ENCODE results near the gene LHB.

Gene LHB

GRCh38 chr19:48997972-48998371 is 18.9 kb downstream of the LHB start:
- Histone ChIP-seq H3K27me3 (ENCODE audit: insufficient read depth, low read depth, severe bottlenecking) (no peaks in the 10 kb centered on the region), H3K4me3 (ENCODE audit: low read depth, low read length) (no peak overlapping the region), H3K36me3 (peaks cover 27% of the 10 kb centered on the region), H3K27ac (no peak overlapping the region), H3K9me3 (ENCODE audit: severe bottlenecking) (no peaks in the 10 kb centered on the region)
- DNase-seq = peak; percentile 92
- TF ChIP-seq CTCF (IDR thresholded peaks at IDR 0.05; ENCODE audit: low read depth, low read length) = peak; percentile 74

DNA sequence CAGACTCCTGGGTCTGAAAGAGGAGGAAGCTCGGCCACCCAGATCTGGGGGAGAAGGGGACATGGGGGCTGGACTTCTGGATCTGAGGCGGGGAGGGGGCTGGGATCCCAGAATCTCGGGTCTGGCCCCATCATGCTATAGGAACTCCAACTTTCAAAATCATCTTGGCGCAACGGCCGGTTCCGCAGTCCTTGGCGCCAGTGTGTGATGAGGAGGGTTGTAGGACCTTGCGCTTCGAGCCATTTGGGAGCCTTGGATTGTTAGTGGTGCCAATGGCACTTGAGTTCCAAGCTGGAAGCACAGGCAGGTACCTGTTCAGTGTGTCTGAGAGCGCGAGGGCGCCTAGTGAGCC is 22.9 kb downstream of the LHB start:
- no peaks in the 10 kb centered on the region for H3K27me3 ChIP-seq (ENCODE audit: insufficient read depth, low read depth, severe bottlenecking)
- H3K36me3 ChIP-seq = peaks cover 9% of the 10 kb centered on the region
- H3K9me3 ChIP-seq (ENCODE audit: severe bottlenecking) = no peaks in the 10 kb centered on the region
- peak overlapping the region; percentile 77 for H3K4me3 ChIP-seq (ENCODE audit: low read depth, low read length)
- DNase-seq = no peak
- H3K27ac ChIP-seq = peak overlapping the region; percentile 90
- no peak for TF ChIP-seq CTCF (IDR thresholded peaks at IDR 0.05; ENCODE audit: low read depth, low read length)

- peak; percentile 99 for DNase-seq
- peak; percentile 88 for TF ChIP-seq CTCF (IDR thresholded peaks at IDR 0.05; ENCODE audit: low read depth, low read length)
- no peaks in the 10 kb centered on the region for H3K9me3 ChIP-seq (ENCODE audit: severe bottlenecking)
- peak within 1 kb of the TSS; percentile 90 for H3K27ac ChIP-seq
- no peaks in the 10 kb centered on the region for H3K27me3 ChIP-seq (ENCODE audit: insufficient read depth, low read depth, severe bottlenecking)
- peaks cover 15% of the 10 kb centered on the region for H3K36me3 ChIP-seq
- peak within 1 kb of the TSS; percentile 77 for H3K4me3 ChIP-seq (ENCODE audit: low read depth, low read length)
These were observed 23.5 kb downstream of the LHB start, which contains the start of the genes GYS1 and RUVBL2 for GRCh38 chr19:48993175-48994034. Gene GYS1 (minus strand): TSS chr19:48993309. CDS start chr19:48993112, 197 bp downstream. Gene RUVBL2 (plus strand): TSS chr19:48993887. CDS start chr19:48993912, 25 bp downstream.

DNA sequence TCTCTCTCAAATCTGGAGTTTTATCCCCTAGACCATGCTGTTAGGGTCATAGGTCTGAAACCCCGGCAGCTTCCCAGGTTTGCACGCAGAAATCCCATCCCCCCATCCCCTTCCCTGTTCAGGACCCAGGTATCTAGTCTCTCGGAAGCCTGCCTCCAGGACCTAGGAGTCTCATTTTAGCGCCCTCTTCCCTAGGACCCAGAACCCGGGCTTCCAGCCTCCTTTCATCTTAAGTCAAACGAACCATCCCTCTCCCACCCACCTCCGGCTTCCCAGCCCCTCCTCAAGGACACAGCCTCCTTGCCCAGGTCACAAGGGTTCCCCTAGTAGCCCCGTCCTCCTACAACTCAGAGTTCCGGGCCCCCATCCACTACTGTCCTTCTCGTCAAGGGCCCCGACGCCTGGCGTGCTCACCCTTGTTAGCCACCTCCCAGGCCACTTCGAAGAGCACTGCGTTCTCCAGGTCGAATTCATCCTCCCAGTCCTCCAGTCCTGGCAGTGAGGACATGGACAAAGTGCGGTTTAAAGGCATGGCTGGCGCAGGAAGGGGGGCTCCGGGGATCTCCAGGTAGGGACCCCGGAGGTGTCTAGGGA is 24.2 kb downstream of the LHB start:
- H3K36me3 ChIP-seq = peaks cover 20% of the 10 kb centered on the region
- peak overlapping the region; percentile 83 for H3K27ac ChIP-seq
- DNase-seq = no peak
- H3K9me3 ChIP-seq (ENCODE audit: severe bottlenecking) = no peaks in the 10 kb centered on the region
- H3K4me3 ChIP-seq (ENCODE audit: low read depth, low read length) = peak overlapping the region; percentile 77
- no peak for TF ChIP-seq CTCF (IDR thresholded peaks at IDR 0.05; ENCODE audit: low read depth, low read length)
- no peaks in the 10 kb centered on the region for H3K27me3 ChIP-seq (ENCODE audit: insufficient read depth, low read depth, severe bottlenecking)

DNA sequence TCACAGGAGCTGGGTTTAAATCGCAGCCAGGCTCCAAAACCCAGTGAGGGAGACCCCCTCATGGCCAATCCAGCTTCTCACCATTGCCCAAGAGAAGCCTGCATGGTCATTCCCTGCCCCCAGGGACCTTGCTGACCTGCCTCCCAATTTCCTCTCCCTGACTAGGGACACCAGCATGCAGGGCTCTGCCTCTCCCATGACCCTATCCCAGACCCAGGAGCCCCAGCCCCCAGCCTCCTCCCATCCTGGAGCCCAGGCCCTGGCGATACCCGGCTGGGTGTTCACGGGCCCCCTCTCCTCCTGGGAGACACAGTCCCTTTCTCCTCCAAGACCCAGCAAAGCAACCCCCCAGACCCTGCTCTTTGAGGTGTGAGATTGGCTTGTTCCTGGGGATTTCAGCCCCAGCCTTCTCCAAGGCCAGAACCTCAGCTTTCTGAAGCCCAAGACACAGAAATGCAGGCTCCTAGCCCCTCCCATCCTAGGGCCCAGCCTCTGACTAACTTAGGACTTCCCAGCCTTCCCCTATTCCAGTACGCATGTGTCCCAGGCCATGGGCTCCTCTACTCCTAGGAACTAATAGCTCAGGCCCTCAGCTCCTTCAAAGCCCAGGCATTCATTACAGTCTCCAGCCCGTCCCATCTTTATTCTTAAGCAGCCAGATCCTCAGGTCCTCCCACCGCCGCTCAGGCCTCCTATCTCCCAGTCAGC is 24.9 kb downstream of the LHB start:
- no peaks in the 10 kb centered on the region for H3K27me3 ChIP-seq (ENCODE audit: insufficient read depth, low read depth, severe bottlenecking)
- H3K4me3 ChIP-seq (ENCODE audit: low read depth, low read length) = peak overlapping the region; percentile 77
- DNase-seq = peak; percentile 47
- H3K36me3 ChIP-seq = peaks cover 20% of the 10 kb centered on the region
- H3K27ac ChIP-seq = peak overlapping the region; percentile 83
- H3K9me3 ChIP-seq (ENCODE audit: severe bottlenecking) = no peaks in the 10 kb centered on the region
- no peak for TF ChIP-seq CTCF (IDR thresholded peaks at IDR 0.05; ENCODE audit: low read depth, low read length)
